Measurements from ENCODE around the gene SRGAP1.

SRGAP1 gene

DNA sequence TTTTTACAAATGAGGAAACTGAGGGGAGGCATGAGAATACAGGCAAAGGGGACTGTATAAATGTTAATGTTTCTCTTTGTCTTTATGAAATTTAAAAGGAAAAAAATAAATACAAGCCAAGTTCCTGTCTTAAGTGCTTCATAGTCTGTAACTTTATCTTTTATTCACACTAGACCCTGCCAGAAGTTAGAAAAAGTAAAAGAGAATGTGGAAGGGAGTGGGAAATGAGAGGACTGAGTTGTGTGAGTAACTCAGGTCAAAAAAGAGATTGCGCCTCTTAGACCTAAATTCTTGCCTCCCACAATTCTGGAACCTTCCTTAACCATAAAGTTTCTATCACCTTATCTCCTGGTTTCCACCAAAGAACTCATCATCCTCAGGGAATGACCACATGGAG lies 236.5 kb downstream of the SRGAP1 start (continued):
- TF ChIP-seq TSHZ1 (tag by site-specific recombination; IDR thresholded peaks at IDR 0.05; ENCODE audit: borderline replicate concordance), result no peak
- no peak for TF ChIP-seq SETDB1 (IDR thresholded peaks at IDR 0.05; ENCODE audit: insufficient read length, low read length)
- TF ChIP-seq ZNF843 (tag by site-specific recombination; IDR thresholded peaks at IDR 0.05), result no peak
- TF ChIP-seq, protein P1, sequence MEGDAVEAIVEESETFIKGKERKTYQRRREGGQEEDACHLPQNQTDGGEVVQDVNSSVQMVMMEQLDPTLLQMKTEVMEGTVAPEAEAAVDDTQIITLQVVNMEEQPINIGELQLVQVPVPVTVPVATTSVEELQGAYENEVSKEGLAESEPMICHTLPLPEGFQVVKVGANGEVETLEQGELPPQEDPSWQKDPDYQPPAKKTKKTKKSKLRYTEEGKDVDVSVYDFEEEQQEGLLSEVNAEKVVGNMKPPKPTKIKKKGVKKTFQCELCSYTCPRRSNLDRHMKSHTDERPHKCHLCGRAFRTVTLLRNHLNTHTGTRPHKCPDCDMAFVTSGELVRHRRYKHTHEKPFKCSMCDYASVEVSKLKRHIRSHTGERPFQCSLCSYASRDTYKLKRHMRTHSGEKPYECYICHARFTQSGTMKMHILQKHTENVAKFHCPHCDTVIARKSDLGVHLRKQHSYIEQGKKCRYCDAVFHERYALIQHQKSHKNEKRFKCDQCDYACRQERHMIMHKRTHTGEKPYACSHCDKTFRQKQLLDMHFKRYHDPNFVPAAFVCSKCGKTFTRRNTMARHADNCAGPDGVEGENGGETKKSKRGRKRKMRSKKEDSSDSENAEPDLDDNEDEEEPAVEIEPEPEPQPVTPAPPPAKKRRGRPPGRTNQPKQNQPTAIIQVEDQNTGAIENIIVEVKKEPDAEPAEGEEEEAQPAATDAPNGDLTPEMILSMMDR (tag by site-specific recombination; IDR thresholded peaks at IDR 0.05), result no peak
- TF ChIP-seq KLF7 (tag by site-specific recombination; IDR thresholded peaks at IDR 0.05; ENCODE audit: borderline replicate concordance), result no peak

- Histone ChIP-seq H3K4me1 (ENCODE audit: control insufficient read depth, insufficient read depth, low read length) (peaks cover 15% of the 10 kb centered on the region; the same call in 1 of the 2 replicates), H3K27ac (ENCODE audit: extremely low read depth, low read depth, low read length) (no peak overlapping the region), H3K9me3 (ENCODE audit: control insufficient read depth, insufficient read depth, low read depth, low read length) (no peaks in the 10 kb centered on the region), H3K36me3 (ENCODE audit: control insufficient read depth in 2 of 2, insufficient read depth in 1 of 2, low read length in 2 of 2) (no peaks in the 10 kb centered on the region; a peak in 1 of 3 replicates), H3K4me3 (ENCODE audit: low read depth, low read length) (no peak overlapping the region)
- POLR2A ChIA-PET, result no interaction called here
- CTCF ChIA-PET, result no interaction called here
- TF ChIP-seq ZNF248 (tag by site-specific recombination; IDR thresholded peaks at IDR 0.05) (no peak), ZNF133 (tag by site-specific recombination; IDR thresholded peaks at IDR 0.05) (no peak), ZNF514 (tag by site-specific recombination; IDR thresholded peaks at IDR 0.05) (no peak), ZEB2 (tag by site-specific recombination; IDR thresholded peaks at IDR 0.05) (no peak), ZNF280D (tag by site-specific recombination; IDR thresholded peaks at IDR 0.05) (no peak), ZNF292 (tag by site-specific recombination; IDR thresholded peaks at IDR 0.05; ENCODE audit: borderline replicate concordance, low read depth) (no peak), ZNF114 (tag by site-specific recombination; IDR thresholded peaks at IDR 0.05) (no peak), ZNF112 (tag by site-specific recombination; IDR thresholded peaks at IDR 0.05) (no peak), ZNF19 (tag by site-specific recombination; IDR thresholded peaks at IDR 0.05; ENCODE audit: low read depth) (no peak), ZFHX2 (tag by site-specific recombination; conservative IDR thresholded peaks at IDR 0.05) (no peak), ZNF561 (tag by site-specific recombination; IDR thresholded peaks at IDR 0.05; ENCODE audit: borderline replicate concordance) (no peak), ZNF501 (tag by site-specific recombination; IDR thresholded peaks at IDR 0.05) (no peak), ZNF266 (tag by site-specific recombination; IDR thresholded peaks at IDR 0.05; ENCODE audit: low read depth) (no peak)
- TF ChIP-seq, protein P2, sequence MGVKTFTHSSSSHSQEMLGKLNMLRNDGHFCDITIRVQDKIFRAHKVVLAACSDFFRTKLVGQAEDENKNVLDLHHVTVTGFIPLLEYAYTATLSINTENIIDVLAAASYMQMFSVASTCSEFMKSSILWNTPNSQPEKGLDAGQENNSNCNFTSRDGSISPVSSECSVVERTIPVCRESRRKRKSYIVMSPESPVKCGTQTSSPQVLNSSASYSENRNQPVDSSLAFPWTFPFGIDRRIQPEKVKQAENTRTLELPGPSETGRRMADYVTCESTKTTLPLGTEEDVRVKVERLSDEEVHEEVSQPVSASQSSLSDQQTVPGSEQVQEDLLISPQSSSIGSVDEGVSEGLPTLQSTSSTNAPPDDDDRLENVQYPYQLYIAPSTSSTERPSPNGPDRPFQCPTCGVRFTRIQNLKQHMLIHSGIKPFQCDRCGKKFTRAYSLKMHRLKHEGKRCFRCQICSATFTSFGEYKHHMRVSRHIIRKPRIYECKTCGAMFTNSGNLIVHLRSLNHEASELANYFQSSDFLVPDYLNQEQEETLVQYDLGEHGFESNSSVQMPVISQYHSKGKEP (tag by site-specific recombination; IDR thresholded peaks at IDR 0.05), result no peak
- TF ChIP-seq, protein P3, sequence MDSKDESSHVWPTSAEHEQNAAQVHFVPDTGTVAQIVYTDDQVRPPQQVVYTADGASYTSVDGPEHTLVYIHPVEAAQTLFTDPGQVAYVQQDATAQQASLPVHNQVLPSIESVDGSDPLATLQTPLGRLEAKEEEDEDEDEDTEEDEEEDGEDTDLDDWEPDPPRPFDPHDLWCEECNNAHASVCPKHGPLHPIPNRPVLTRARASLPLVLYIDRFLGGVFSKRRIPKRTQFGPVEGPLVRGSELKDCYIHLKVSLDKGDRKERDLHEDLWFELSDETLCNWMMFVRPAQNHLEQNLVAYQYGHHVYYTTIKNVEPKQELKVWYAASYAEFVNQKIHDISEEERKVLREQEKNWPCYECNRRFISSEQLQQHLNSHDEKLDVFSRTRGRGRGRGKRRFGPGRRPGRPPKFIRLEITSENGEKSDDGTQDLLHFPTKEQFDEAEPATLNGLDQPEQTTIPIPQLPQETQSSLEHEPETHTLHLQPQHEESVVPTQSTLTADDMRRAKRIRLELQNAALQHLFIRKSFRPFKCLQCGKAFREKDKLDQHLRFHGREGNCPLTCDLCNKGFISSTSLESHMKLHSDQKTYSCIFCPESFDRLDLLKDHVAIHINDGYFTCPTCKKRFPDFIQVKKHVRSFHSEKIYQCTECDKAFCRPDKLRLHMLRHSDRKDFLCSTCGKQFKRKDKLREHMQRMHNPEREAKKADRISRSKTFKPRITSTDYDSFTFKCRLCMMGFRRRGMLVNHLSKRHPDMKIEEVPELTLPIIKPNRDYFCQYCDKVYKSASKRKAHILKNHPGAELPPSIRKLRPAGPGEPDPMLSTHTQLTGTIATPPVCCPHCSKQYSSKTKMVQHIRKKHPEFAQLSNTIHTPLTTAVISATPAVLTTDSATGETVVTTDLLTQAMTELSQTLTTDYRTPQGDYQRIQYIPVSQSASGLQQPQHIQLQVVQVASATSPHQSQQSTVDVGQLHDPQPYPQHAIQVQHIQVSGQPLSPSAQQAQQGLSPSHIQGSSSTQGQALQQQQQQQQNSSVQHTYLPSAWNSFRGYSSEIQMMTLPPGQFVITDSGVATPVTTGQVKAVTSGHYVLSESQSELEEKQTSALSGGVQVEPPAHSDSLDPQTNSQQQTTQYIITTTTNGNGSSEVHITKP (tag by site-specific recombination; IDR thresholded peaks at IDR 0.05), result no peak
- TF ChIP-seq, protein P1 (tag by site-specific recombination; IDR thresholded peaks at IDR 0.05), result no peak
These were observed 237.6 kb downstream of the SRGAP1 start for GRCh38 chr12:64082116-64082515.
